Measurements from ENCODE around the gene CEBPE.

CEBPE gene

DNA sequence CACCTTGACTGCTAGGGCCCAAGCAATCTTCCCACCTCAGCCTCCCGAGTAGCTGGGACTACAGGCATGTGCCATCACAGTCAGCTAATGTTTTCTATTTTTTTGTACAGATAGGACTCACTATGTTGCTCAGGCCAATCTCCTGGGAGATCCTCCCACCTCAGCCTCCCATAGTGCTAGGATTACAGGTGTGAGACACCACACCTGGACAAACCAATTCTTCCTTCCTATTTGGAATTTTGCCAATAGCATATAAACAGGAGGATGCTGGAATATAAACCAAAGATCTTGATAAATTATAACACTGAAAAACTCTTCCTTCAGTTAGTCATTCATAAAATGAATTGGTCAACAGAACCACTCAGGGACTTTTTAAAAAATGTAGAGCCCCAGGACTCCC, 32.5 kb downstream of the CEBPE start:
- H3K79me2 ChIP-seq (ENCODE audit: insufficient read depth, low read length): peaks cover 15% of the 10 kb centered on the region; the same call in 1 of the 2 replicates
- no peak overlapping the region for H3K27ac ChIP-seq (ENCODE audit: low read depth, low read length)

DNA sequence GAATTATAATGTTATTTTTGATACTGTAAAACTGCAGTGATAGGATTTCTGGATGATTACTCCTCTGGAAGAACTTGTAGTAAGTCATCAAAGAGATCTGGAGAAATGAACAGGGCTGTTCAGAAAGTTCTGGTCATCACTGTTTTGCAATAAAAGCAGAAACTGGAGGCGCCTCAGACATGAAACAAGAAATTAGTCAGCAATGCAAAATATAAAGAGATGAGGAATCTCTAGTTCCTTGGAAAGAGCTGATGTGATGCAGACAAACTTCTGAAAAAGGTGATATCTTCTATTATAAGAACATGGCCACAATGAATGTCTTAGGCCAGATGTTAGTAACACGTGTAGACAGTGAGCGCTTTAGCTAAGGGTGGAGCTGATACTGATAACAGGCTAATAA, 33.6 kb downstream of the CEBPE start:
- Histone ChIP-seq H2AFZ (ENCODE audit: low read depth, low read length, severe bottlenecking) (no peak overlapping the region), H3K79me2 (ENCODE audit: insufficient read depth, low read length) (peaks cover 14% of the 10 kb centered on the region; the same call in 1 of the 2 replicates), H3F3A (ENCODE audit: insufficient read depth) (0 out of 2 replicates have a peak, but pooled peaks cover 3% of the 10 kb centered on the region), H3K9me3 (ENCODE audit: insufficient read depth, low read length) (no peaks in the 10 kb centered on the region), H3K27me3 (ENCODE audit: low read length) (no peaks in the 10 kb centered on the region), H3K4me3 (ENCODE audit: insufficient read depth, low read length, poor library complexity, severe bottlenecking) (no peak overlapping the region), H3K27ac (ENCODE audit: low read depth, low read length) (no peak overlapping the region), H3K9me2 (replicated peaks; ENCODE audit: insufficient read depth, low read length) (no peaks in the 10 kb centered on the region), H3K9ac (ENCODE audit: low read length) (no peak overlapping the region), H4K20me1 (ENCODE audit: low read depth, low read length) (peaks cover 4% of the 10 kb centered on the region; the same call in 1 of the 2 replicates), H3K36me3 (ENCODE audit: low read length) (peaks cover 56% of the 10 kb centered on the region), H3K4me2 (ENCODE audit: low read depth, low read length, poor library complexity, severe bottlenecking) (no peak overlapping the region)
- TF ChIP-seq, protein P1, sequence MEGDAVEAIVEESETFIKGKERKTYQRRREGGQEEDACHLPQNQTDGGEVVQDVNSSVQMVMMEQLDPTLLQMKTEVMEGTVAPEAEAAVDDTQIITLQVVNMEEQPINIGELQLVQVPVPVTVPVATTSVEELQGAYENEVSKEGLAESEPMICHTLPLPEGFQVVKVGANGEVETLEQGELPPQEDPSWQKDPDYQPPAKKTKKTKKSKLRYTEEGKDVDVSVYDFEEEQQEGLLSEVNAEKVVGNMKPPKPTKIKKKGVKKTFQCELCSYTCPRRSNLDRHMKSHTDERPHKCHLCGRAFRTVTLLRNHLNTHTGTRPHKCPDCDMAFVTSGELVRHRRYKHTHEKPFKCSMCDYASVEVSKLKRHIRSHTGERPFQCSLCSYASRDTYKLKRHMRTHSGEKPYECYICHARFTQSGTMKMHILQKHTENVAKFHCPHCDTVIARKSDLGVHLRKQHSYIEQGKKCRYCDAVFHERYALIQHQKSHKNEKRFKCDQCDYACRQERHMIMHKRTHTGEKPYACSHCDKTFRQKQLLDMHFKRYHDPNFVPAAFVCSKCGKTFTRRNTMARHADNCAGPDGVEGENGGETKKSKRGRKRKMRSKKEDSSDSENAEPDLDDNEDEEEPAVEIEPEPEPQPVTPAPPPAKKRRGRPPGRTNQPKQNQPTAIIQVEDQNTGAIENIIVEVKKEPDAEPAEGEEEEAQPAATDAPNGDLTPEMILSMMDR (IDR thresholded peaks at IDR 0.05; ENCODE audit: insufficient read depth, low read length, poor library complexity, severe bottlenecking): no peak
- no peak for TF ChIP-seq EZH2phosphoT487 (conservative IDR thresholded peaks at IDR 0.05; ENCODE audit: low read length)

More for the DNA sequence above, 32.5 kb downstream of the CEBPE start:
- Histone ChIP-seq H4K20me1 (ENCODE audit: low read depth, low read length) (peaks cover 4% of the 10 kb centered on the region; the same call in 1 of the 2 replicates), H3K9me3 (ENCODE audit: insufficient read depth, low read length) (no peaks in the 10 kb centered on the region), H3K4me3 (ENCODE audit: insufficient read depth, low read length, poor library complexity, severe bottlenecking) (no peak overlapping the region), H3K36me3 (ENCODE audit: low read length) (peaks cover 46% of the 10 kb centered on the region), H3F3A (ENCODE audit: insufficient read depth) (0 out of 2 replicates have a peak, but pooled peaks cover 3% of the 10 kb centered on the region), H3K9me2 (replicated peaks; ENCODE audit: insufficient read depth, low read length) (no peaks in the 10 kb centered on the region), H3K9ac (ENCODE audit: low read length) (no peak overlapping the region), H3K27me3 (ENCODE audit: low read length) (no peaks in the 10 kb centered on the region), H3K4me2 (ENCODE audit: low read depth, low read length, poor library complexity, severe bottlenecking) (no peak overlapping the region), H2AFZ (ENCODE audit: low read depth, low read length, severe bottlenecking) (no peak overlapping the region)
- TF ChIP-seq, protein P1 (IDR thresholded peaks at IDR 0.05; ENCODE audit: insufficient read depth, low read length, poor library complexity, severe bottlenecking): no peak
- TF ChIP-seq EZH2phosphoT487 (conservative IDR thresholded peaks at IDR 0.05; ENCODE audit: low read length): no peak

GRCh38 chr14:23080474-23080873, 38.6 kb downstream of the CEBPE start:
- Histone ChIP-seq H3K27ac (ENCODE audit: low read depth, low read length) (no peak overlapping the region), H3K4me3 (ENCODE audit: insufficient read depth, low read length, poor library complexity, severe bottlenecking) (no peak overlapping the region), H3K9me3 (ENCODE audit: insufficient read depth, low read length) (no peaks in the 10 kb centered on the region), H3K27me3 (ENCODE audit: low read length) (no peaks in the 10 kb centered on the region), H3K9me2 (replicated peaks; ENCODE audit: insufficient read depth, low read length) (no peaks in the 10 kb centered on the region), H3K9ac (ENCODE audit: low read length) (no peak overlapping the region), H2AFZ (ENCODE audit: low read depth, low read length, severe bottlenecking) (no peak overlapping the region), H3F3A (ENCODE audit: insufficient read depth) (peaks cover 18% of the 10 kb centered on the region), H4K20me1 (ENCODE audit: low read depth, low read length) (no peaks in the 10 kb centered on the region), H3K36me3 (ENCODE audit: low read length) (peaks cover 48% of the 10 kb centered on the region), H3K79me2 (ENCODE audit: insufficient read depth, low read length) (no peaks in the 10 kb centered on the region), H3K4me2 (ENCODE audit: low read depth, low read length, poor library complexity, severe bottlenecking) (no peak overlapping the region)
- TF ChIP-seq EZH2phosphoT487 (conservative IDR thresholded peaks at IDR 0.05; ENCODE audit: low read length): no peak
- TF ChIP-seq, protein P1 (IDR thresholded peaks at IDR 0.05; ENCODE audit: insufficient read depth, low read length, poor library complexity, severe bottlenecking): no peak

Data from SU-DHL-6 (cell line).